ENCODE results near the gene NLRC5.

The NLRC5 gene

GRCh38 chr16:56983211-56983751 is 6.1 kb upstream of the NLRC5 start:
- H3K79me2 ChIP-seq (ENCODE audit: control insufficient read depth, low read length), result no peaks in the 10 kb centered on the region
- no peak for TF ChIP-seq EZH2phosphoT487 (IDR thresholded peaks at IDR 0.05; ENCODE audit: borderline replicate concordance, low read length)
- TF ChIP-seq, protein P1, sequence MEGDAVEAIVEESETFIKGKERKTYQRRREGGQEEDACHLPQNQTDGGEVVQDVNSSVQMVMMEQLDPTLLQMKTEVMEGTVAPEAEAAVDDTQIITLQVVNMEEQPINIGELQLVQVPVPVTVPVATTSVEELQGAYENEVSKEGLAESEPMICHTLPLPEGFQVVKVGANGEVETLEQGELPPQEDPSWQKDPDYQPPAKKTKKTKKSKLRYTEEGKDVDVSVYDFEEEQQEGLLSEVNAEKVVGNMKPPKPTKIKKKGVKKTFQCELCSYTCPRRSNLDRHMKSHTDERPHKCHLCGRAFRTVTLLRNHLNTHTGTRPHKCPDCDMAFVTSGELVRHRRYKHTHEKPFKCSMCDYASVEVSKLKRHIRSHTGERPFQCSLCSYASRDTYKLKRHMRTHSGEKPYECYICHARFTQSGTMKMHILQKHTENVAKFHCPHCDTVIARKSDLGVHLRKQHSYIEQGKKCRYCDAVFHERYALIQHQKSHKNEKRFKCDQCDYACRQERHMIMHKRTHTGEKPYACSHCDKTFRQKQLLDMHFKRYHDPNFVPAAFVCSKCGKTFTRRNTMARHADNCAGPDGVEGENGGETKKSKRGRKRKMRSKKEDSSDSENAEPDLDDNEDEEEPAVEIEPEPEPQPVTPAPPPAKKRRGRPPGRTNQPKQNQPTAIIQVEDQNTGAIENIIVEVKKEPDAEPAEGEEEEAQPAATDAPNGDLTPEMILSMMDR (IDR thresholded peaks at IDR 0.05; ENCODE audit: low read depth, low read length, poor library complexity, severe bottlenecking), result no peak
- no peaks in the 10 kb centered on the region for H3K36me3 ChIP-seq (ENCODE audit: control insufficient read depth, low read length)
- H3K9me3 ChIP-seq (ENCODE audit: control insufficient read depth, insufficient read depth, low read length), result no peaks in the 10 kb centered on the region
- no peaks in the 10 kb centered on the region for H4K20me1 ChIP-seq (ENCODE audit: control insufficient read depth, insufficient read depth, low read depth, low read length)
- H3F3A ChIP-seq (ENCODE audit: control insufficient read depth, insufficient read depth), result peaks cover 2% of the 10 kb centered on the region; the same call in 1 of the 2 replicates
- no peak overlapping the region for H3K4me2 ChIP-seq (ENCODE audit: low read length)
- H3K4me3 ChIP-seq (ENCODE audit: low read length), result no peak overlapping the region
- peaks cover 71% of the 10 kb centered on the region for H3K4me1 ChIP-seq (ENCODE audit: control insufficient read depth, low read length)
- no peaks in the 10 kb centered on the region for H3K27me3 ChIP-seq (ENCODE audit: control insufficient read depth, low read length)
- no peak overlapping the region for H3K27ac ChIP-seq (ENCODE audit: low read depth, low read length)
- H3K9me2 ChIP-seq (replicated peaks; ENCODE audit: control insufficient read depth, low read length), result no peaks in the 10 kb centered on the region

- no peak overlapping the region for H3K4me3 ChIP-seq (ENCODE audit: low read length)
- H4K20me1 ChIP-seq (ENCODE audit: control insufficient read depth, insufficient read depth, low read depth, low read length), result no peaks in the 10 kb centered on the region
- H3K9me3 ChIP-seq (ENCODE audit: control insufficient read depth, insufficient read depth, low read length), result no peaks in the 10 kb centered on the region
- H3K4me2 ChIP-seq (ENCODE audit: low read length), result no peak overlapping the region
- TF ChIP-seq, protein P1 (IDR thresholded peaks at IDR 0.05; ENCODE audit: low read depth, low read length, poor library complexity, severe bottlenecking), result no peak
- TF ChIP-seq EZH2phosphoT487 (IDR thresholded peaks at IDR 0.05; ENCODE audit: borderline replicate concordance, low read length), result no peak
- H3K27ac ChIP-seq (ENCODE audit: low read depth, low read length), result no peak overlapping the region
- H3K79me2 ChIP-seq (ENCODE audit: control insufficient read depth, low read length), result no peaks in the 10 kb centered on the region
- peaks cover 73% of the 10 kb centered on the region for H3K4me1 ChIP-seq (ENCODE audit: control insufficient read depth, low read length)
- no peaks in the 10 kb centered on the region for H3K9me2 ChIP-seq (replicated peaks; ENCODE audit: control insufficient read depth, low read length)
- H3K36me3 ChIP-seq (ENCODE audit: control insufficient read depth, low read length), result no peaks in the 10 kb centered on the region
- no peaks in the 10 kb centered on the region; the same call in 1 of the 2 replicates for H3F3A ChIP-seq (ENCODE audit: control insufficient read depth, insufficient read depth)
- no peaks in the 10 kb centered on the region for H3K27me3 ChIP-seq (ENCODE audit: control insufficient read depth, low read length)
These were observed 4.7 kb upstream of the NLRC5 start for GRCh38 chr16:56984639-56985038.

DNA sequence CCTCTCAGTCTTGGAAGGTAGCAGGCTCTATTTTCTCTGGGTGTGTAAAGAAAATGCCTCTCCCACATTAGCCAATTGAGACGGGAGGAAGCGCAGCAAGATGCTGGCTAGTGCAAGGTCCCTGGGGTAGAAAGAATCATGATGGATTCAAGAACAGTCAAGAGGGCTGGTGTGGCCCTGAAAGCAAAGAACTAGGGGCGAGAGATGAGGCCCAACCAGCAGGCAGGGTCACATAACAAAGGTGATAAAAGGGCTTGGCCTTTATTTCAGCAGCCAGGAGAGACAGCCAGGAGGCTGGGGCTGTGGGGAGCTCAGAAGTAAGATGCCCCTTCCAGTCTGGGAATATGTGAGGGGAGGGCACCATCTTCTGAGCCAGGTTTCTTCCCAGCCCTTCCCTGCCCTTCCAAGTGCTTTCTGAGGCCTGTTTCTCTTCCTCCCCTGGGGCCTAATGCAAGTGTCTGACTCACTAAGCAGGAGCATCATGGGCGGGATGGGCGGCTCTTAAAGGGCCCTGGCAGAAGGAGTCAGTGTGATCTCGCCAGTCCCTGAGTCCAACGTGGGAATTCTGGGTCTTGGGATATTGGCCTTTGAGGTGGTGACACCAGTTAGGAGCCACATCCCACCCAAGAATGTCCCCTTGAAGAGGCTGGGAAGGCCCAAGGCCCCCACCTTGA is 3.9 kb upstream of the NLRC5 start:
- Histone ChIP-seq H3K9me2 (replicated peaks; ENCODE audit: control insufficient read depth, low read length) (no peaks in the 10 kb centered on the region), H3K4me2 (ENCODE audit: low read length) (no peak overlapping the region), H3K36me3 (ENCODE audit: control insufficient read depth, low read length) (no peaks in the 10 kb centered on the region), H3K4me3 (ENCODE audit: low read length) (no peak overlapping the region), H3K27me3 (ENCODE audit: control insufficient read depth, low read length) (no peaks in the 10 kb centered on the region), H3F3A (ENCODE audit: control insufficient read depth, insufficient read depth) (no peaks in the 10 kb centered on the region; the same call in 1 of the 2 replicates), H3K27ac (ENCODE audit: low read depth, low read length) (no peak overlapping the region), H3K79me2 (ENCODE audit: control insufficient read depth, low read length) (no peaks in the 10 kb centered on the region), H4K20me1 (ENCODE audit: control insufficient read depth, insufficient read depth, low read depth, low read length) (no peaks in the 10 kb centered on the region), H3K4me1 (ENCODE audit: control insufficient read depth, low read length) (peaks cover 80% of the 10 kb centered on the region), H3K9me3 (ENCODE audit: control insufficient read depth, insufficient read depth, low read length) (no peaks in the 10 kb centered on the region)
- TF ChIP-seq EZH2phosphoT487 (IDR thresholded peaks at IDR 0.05; ENCODE audit: borderline replicate concordance, low read length), result no peak
- TF ChIP-seq, protein P1 (IDR thresholded peaks at IDR 0.05; ENCODE audit: low read depth, low read length, poor library complexity, severe bottlenecking), result no peak

All from DOHH2 (cell line).